Body of pancreas (tissue), 4 donors: ENCODE measurements around the gene OR7C2.

Experiments
- CTCF ChIP-seq, 7 experiments: fragments of 450-650 bp in 4 of 7; fragments of 200-600 bp in 3 of 7; sonication (generic) in 3 of 7; IDR thresholded peaks; one replicate each; pipeline ENCODE4 v1.5.1; 2016 to 2019; ENCODE audit warnings: antibody characterized with exemption in 7 of 7
- POLR2A ChIP-seq, 3 donors: fragments of 450-650 bp; IDR thresholded peaks; one replicate each; pipeline ENCODE4 v1.6.1; 2016; ENCODE audit warnings: antibody characterized with exemption in 3 of 3, mild to moderate bottlenecking in 2 of 3

DNA sequence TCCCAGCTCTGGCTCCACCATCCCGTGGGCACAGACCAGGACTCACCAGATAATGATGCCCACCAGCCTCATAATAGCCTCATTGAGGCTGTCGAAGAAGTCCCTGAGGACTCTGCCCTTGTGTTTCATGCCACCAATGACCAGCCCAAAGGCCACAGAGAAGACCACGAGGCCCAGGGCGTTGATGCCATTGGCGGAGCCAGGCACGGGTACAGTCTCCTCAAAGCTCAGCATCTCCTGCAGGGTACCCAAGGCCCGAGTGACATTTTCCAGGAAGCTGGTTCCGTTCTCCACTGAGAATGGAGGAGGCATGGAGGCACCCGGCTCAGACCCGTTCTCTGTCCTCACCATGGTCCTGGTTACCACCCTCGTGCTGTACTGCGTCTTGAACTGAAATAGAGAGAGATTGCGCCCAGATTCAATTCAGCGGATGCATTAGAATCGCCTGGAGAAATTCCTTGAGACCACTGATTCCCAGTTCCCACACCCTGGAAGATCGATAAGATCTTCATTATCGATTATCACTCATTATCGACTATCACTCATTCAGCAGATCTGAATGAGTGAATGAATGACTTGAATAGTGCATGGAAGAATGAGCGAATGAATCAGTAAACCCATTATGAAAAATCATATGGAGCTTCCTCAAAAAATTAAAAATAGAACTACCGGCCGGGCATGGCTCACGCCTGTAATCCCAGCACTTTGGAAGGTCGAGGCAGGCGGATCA is 20.8 kb downstream of the OR7C2 start:
- TF ChIP-seq CTCF (IDR thresholded peaks at IDR 0.05) (no peak), POLR2A (IDR thresholded peaks at IDR 0.05) (no peak)
